PC-3 (cell line): ENCODE results near the gene BNIP2.

Experiments used
- EZH2 ChIP-seq: fragments of 300-600 bp; sonication (generic); IDR thresholded peaks from one replicate; pipeline ENCODE4 v1.6.1; 2017; ENCODE audit warnings: antibody characterized with exemption, mild to moderate bottlenecking, low read length; ENCODE audit not compliant: unreplicated experiment
- EZH2phosphoT487 ChIP-seq: fragments of 300-600 bp; sonication (generic); IDR thresholded peaks from 2 replicates; pipeline ENCODE4 v1.6.1; 2018; ENCODE audit warnings: mild to moderate bottlenecking, antibody characterized with exemption, low read length, borderline replicate concordance
- TF ChIP-seq, protein P1 (sequence below): fragments of 300-600 bp; sonication (generic); conservative IDR thresholded peaks from 2 replicates; pipeline ENCODE4 v1.5.1; 2017; ENCODE audit warnings: antibody characterized with exemption, low read depth, mild to moderate bottlenecking, low read length

DNA sequence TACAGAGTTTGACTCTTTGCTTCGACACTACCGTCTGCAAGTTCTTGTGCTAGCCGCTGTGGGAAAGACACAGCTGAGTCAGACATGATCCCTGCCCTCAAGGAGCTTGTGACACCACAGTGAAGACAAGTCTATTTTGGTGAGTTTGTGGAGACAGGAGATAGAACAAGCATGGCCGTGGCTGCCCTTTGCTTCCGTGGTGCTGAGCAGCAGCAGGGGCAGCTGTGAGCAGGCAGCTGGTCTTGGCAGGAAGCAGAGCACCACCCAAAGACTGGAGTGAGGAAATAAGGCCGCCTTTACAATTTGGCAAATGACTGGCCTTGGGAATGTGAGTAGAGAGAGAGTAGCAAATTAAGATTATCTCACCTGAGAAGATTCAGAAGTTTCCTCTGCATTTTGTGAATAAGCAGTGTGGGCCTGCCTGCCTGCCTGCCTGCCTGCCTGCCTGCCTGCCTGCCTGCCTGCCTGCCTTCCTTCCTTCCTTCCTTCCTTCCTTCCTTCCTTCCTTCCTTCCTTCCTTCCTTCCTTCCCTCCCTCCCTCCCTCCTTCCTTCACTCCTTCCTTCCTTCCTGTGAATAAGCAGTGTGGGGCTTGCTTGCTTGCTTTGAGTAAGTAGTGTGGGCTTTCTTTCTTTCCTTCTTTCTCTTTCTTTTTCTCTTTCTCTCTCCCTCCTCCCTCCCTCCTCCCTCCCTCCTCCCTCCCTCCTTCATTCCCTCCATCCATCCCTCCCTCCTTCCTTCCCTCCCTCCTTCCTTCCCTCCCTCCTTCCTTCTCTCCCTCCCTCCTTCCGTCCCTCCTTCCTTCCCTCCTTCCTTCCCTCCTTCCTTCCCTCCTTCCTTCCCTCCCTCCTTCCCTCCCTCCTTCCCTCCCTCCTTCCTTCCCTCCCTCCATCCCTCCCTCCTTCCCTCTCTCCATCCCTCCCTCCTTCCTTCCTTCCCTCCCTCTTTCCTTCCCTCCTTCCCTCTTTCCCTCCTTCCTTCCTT lies 79.1 kb downstream of the BNIP2 start:
- TF ChIP-seq, protein P1, sequence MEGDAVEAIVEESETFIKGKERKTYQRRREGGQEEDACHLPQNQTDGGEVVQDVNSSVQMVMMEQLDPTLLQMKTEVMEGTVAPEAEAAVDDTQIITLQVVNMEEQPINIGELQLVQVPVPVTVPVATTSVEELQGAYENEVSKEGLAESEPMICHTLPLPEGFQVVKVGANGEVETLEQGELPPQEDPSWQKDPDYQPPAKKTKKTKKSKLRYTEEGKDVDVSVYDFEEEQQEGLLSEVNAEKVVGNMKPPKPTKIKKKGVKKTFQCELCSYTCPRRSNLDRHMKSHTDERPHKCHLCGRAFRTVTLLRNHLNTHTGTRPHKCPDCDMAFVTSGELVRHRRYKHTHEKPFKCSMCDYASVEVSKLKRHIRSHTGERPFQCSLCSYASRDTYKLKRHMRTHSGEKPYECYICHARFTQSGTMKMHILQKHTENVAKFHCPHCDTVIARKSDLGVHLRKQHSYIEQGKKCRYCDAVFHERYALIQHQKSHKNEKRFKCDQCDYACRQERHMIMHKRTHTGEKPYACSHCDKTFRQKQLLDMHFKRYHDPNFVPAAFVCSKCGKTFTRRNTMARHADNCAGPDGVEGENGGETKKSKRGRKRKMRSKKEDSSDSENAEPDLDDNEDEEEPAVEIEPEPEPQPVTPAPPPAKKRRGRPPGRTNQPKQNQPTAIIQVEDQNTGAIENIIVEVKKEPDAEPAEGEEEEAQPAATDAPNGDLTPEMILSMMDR: no peak
- TF ChIP-seq EZH2 (no peak), EZH2phosphoT487 (no peak)
